H1 (cell line): ENCODE measurements around the gene CACNA1C. TPM values are rescaled to one million over a fixed set of nuclear protein-coding genes. Genes with fewer than 3 reads are reported as not detected.

ENCODE experiments used
- CTCF ChIA-PET: fragments of 300-600 bp; sonication (Branson Sonifier 250); formaldehyde crosslinking; loops from one replicate; lab custom pipeline; 2021; ENCODE audit not compliant: partially characterized antibody; lab: Charles Lee
- POLR2A ChIA-PET: fragments of 300-600 bp; sonication (Branson Sonifier 250); formaldehyde crosslinking; loops from one replicate; lab custom pipeline; 2021; ENCODE audit warnings: inconsistent platforms; ENCODE audit not compliant: partially characterized antibody; lab: Charles Lee
- DNase-seq, 2 experiments: peaks; one replicate each; pipeline versions ENCODE4 v3.0.0 to v3.0.0-alpha.2; 2010 to 2022; ENCODE audit warnings: low spot score in 2 of 2, low read depth in 1 of 2, mixed read lengths in 1 of 2
- FAIRE-seq: peaks from 2 replicates; lab custom pipeline; 2011; peaks lifted over from hg19 to GRCh38; lab: Jason Lieb, UNC
- H2AFZ ChIP-seq: 2 replicates; pipeline ENCODE4 v1.8.1; 2012; ENCODE audit warnings: low read length, inconsistent platforms
- H2AK5ac ChIP-seq: 2 replicates; pipeline ENCODE4 v1.6.1; 2013; ENCODE audit warnings: low read depth, low read length
- H2BK120ac ChIP-seq: replicated peaks from 2 replicates; pipeline ENCODE3; 2013; ENCODE audit warnings: low read depth, low read length, inconsistent platforms
- H2BK12ac ChIP-seq: 2 replicates; pipeline ENCODE4 v1.6.1; 2013; ENCODE audit warnings: low read depth, low read length
- H2BK15ac ChIP-seq: 2 replicates; pipeline ENCODE4 v1.6.1; 2013; ENCODE audit warnings: low read length
- H2BK20ac ChIP-seq: 2 replicates; pipeline ENCODE4 v1.6.1; 2013; ENCODE audit warnings: low read length
- H2BK5ac ChIP-seq: 2 replicates; pipeline ENCODE4 v1.6.1; 2013; ENCODE audit warnings: low read depth, low read length
- H3K14ac ChIP-seq: 2 replicates; pipeline ENCODE4 v1.6.1; 2013; ENCODE audit warnings: inconsistent platforms; ENCODE audit not compliant: insufficient read length
- H3K18ac ChIP-seq: 2 replicates; pipeline ENCODE4 v1.6.1; 2013; ENCODE audit warnings: low read length; ENCODE audit errors: extremely low read depth
- H3K23ac ChIP-seq: 2 replicates; pipeline ENCODE4 v1.6.1; 2013; ENCODE audit warnings: inconsistent platforms; ENCODE audit not compliant: insufficient read length
- H3K23me2 ChIP-seq: 2 replicates; pipeline ENCODE4 v1.6.1; 2013; ENCODE audit warnings: low read depth, low read length
- H3K27ac ChIP-seq: 2 replicates; pipeline ENCODE4 v1.6.1; 2011; ENCODE audit warnings: low read depth, low read length, inconsistent platforms
- H3K27me3 ChIP-seq, 4 experiments: replicated peaks in 1 of 4; 1 replicate in 1 of 4; 2 replicates in 3 of 4; pipeline versions ENCODE4 v1.6.1 to v1.8.1; 2011 to 2013; ENCODE audit warnings: low read length in 3 of 4, mild to moderate bottlenecking in 3 of 4, inconsistent platforms in 2 of 4, mixed read lengths in 2 of 4, moderate library complexity in 1 of 4; ENCODE audit not compliant: control insufficient read depth in 3 of 4, insufficient read depth in 3 of 4; ENCODE audit errors: extremely low read depth in 1 of 4
- H3K36me3 ChIP-seq, 4 experiments: 2 replicates each; pipeline versions ENCODE4 v1.6.1 to v1.8.1; 2011 to 2013; ENCODE audit warnings: mild to moderate bottlenecking in 4 of 4, low read length in 3 of 4, moderate library complexity in 2 of 4, control low read depth in 1 of 4, inconsistent platforms in 1 of 4; ENCODE audit not compliant: insufficient read depth in 4 of 4, control insufficient read depth in 2 of 4
- H3K4ac ChIP-seq: replicated peaks from 2 replicates; pipeline ENCODE3; 2013; ENCODE audit warnings: low read length, low read depth, mixed read lengths, inconsistent platforms; ENCODE audit not compliant: insufficient read length
- H3K4me1 ChIP-seq, 4 experiments: replicated peaks in 1 of 4; 1 replicate in 1 of 4; 2 replicates in 3 of 4; pipeline versions ENCODE4 v1.6.1 to v1.8.1; 2011 to 2013; ENCODE audit warnings: low read length in 3 of 4, inconsistent platforms in 2 of 4, mixed read lengths in 1 of 4; ENCODE audit not compliant: insufficient read depth in 4 of 4, control insufficient read depth in 3 of 4
- H3K4me2 ChIP-seq, 2 experiments: 2 replicates each; pipeline versions ENCODE4 v1.6.1 to v1.8.1; 2011 to 2013; ENCODE audit warnings: low read depth in 2 of 2, low read length in 2 of 2, control low read depth in 1 of 2, inconsistent platforms in 1 of 2, mild to moderate bottlenecking in 1 of 2; ENCODE audit not compliant: insufficient read depth in 1 of 2
- H3K4me3 ChIP-seq, 4 experiments: fragments of 200-600, 300-600 bp in 1 of 4; sonication (generic), shearing (Covaris generic), sonication (Bioruptor Twin) in 1 of 4; 2 replicates each; pipeline versions ENCODE4 v1.5.1 to v1.8.1; 2011 to 2016; ENCODE audit warnings: low read length in 4 of 4, low read depth in 3 of 4, control low read depth in 2 of 4, inconsistent platforms in 2 of 4, mild to moderate bottlenecking in 2 of 4, mixed read lengths in 1 of 4, moderate library complexity in 1 of 4; ENCODE audit not compliant: insufficient read depth in 2 of 4; ENCODE audit errors: extremely low read depth in 1 of 4
- H3K56ac ChIP-seq: replicated peaks from 2 replicates; pipeline ENCODE3; 2013; ENCODE audit warnings: low read depth, mild to moderate bottlenecking, mixed read lengths, low read length, inconsistent platforms; ENCODE audit not compliant: insufficient read length
- H3K79me1 ChIP-seq: 2 replicates; pipeline ENCODE4 v1.6.1; 2013; ENCODE audit warnings: low read depth, low read length, control low read depth
- H3K79me2 ChIP-seq, 2 experiments: 2 replicates each; pipeline versions ENCODE4 v1.6.1 to v1.8.1; 2012 to 2013; ENCODE audit warnings: low read length in 2 of 2, mild to moderate bottlenecking in 2 of 2, inconsistent platforms in 1 of 2; ENCODE audit not compliant: insufficient read depth in 2 of 2, control insufficient read depth in 1 of 2
- H3K9ac ChIP-seq, 4 experiments: replicated peaks in 1 of 4; 1 replicate in 1 of 4; 2 replicates in 3 of 4; pipeline versions ENCODE4 v1.6.1 to v1.8.1; 2011 to 2013; ENCODE audit warnings: low read depth in 3 of 4, low read length in 3 of 4, control low read depth in 2 of 4, mild to moderate bottlenecking in 2 of 4, moderate library complexity in 2 of 4, inconsistent platforms in 1 of 4; ENCODE audit errors: extremely low read depth in 1 of 4
- H3K9me3 ChIP-seq, 2 experiments: 2 replicates each; pipeline versions ENCODE4 v1.6.1 to v1.8.1; 2012 to 2013; ENCODE audit warnings: mild to moderate bottlenecking in 2 of 2, moderate library complexity in 2 of 2, control low read depth in 1 of 2, inconsistent platforms in 1 of 2, low read depth in 1 of 2, low read length in 1 of 2, mixed read lengths in 1 of 2; ENCODE audit not compliant: insufficient read depth in 2 of 2
- H4K20me1 ChIP-seq, 2 experiments: replicated peaks in 1 of 2; 2 replicates each; pipeline versions ENCODE3 to v1.8.1; 2011 to 2013; ENCODE audit warnings: inconsistent platforms in 2 of 2, low read length in 2 of 2, mild to moderate bottlenecking in 1 of 2; ENCODE audit not compliant: insufficient read depth in 2 of 2, control insufficient read depth in 1 of 2
- H4K5ac ChIP-seq: 2 replicates; pipeline ENCODE4 v1.6.1; 2013; ENCODE audit warnings: low read length, low read depth, mixed read lengths, inconsistent platforms; ENCODE audit not compliant: insufficient read length
- H4K8ac ChIP-seq: 2 replicates; pipeline ENCODE4 v1.8.0; 2013; ENCODE audit warnings: mild to moderate bottlenecking, moderate library complexity, low read length, inconsistent platforms; ENCODE audit not compliant: insufficient read depth; ENCODE audit errors: extremely low read depth
- H4K91ac ChIP-seq: replicated peaks from 2 replicates; pipeline ENCODE3; 2013; ENCODE audit warnings: low read length, mixed read lengths, inconsistent platforms; ENCODE audit not compliant: insufficient read length
- CBX8 ChIP-seq: fragments of 300-800, 300-1000 bp; sonication (generic); IDR thresholded peaks from 2 replicates; pipeline ENCODE4 v1.7.1; 2016; ENCODE audit warnings: low read depth, low read length, borderline replicate concordance
- HDAC2 ChIP-seq, 2 experiments: fragments of 300-600 bp in 1 of 2; sonication (generic) in 1 of 2; IDR thresholded peaks; 2 replicates each; pipeline ENCODE4 v1.6.1; 2011 to 2012; ENCODE audit warnings: low read depth in 2 of 2, low read length in 2 of 2, mild to moderate bottlenecking in 2 of 2, moderate library complexity in 2 of 2, borderline replicate concordance in 1 of 2, inconsistent platforms in 1 of 2
- JUND ChIP-seq: IDR thresholded peaks from 2 replicates; pipeline ENCODE4 v1.6.1; 2011; ENCODE audit warnings: mild to moderate bottlenecking, improper control_type of control experiment, low read length
- PHF8 ChIP-seq: fragments of 200-600 bp; sonication (generic); conservative IDR thresholded peaks from 2 replicates; pipeline ENCODE4 v1.7.1; 2012; ENCODE audit warnings: low read depth, mild to moderate bottlenecking, inconsistent platforms, low read length, moderate library complexity
- RFX5 ChIP-seq: IDR thresholded peaks from 2 replicates; pipeline ENCODE4 v1.6.1; 2011; ENCODE audit warnings: low read depth, low read length, improper control_type of control experiment, borderline replicate concordance
- SUZ12 ChIP-seq: fragments of 200-600 bp; sonication (generic); IDR thresholded peaks from 2 replicates; pipeline ENCODE4 v1.6.1; 2012; ENCODE audit warnings: mild to moderate bottlenecking, inconsistent platforms, low read length, moderate library complexity, mixed read lengths
- USF2 ChIP-seq: IDR thresholded peaks from 2 replicates; pipeline ENCODE4 v1.6.1; 2011; ENCODE audit warnings: low read length, improper control_type of control experiment
- WGBS, 2 experiments: shearing (Covaris generic) in 1 of 2; methylation state at CpG; one replicate each; pipeline versions ENCODE4 v1.1.6 to v1.1.7; 2013 to 2015; ENCODE audit warnings: low lambda C conversion rate in 2 of 2, mixed read lengths in 2 of 2, inconsistent platforms in 1 of 2, low coverage in 1 of 2, missing lambda C conversion rate in 1 of 2; ENCODE audit not compliant: insufficient replicate concordance in 2 of 2, insufficient coverage in 1 of 2, insufficient read length in 1 of 2; ENCODE audit errors: extremely low coverage in 1 of 2, missing lambda C conversion rate in 1 of 2; 5-methylcytosine and 5-hydroxymethylcytosine counted together
- polyA plus RNA-seq, 7 experiments: library from polyadenylated mRNA; depleted of rRNA in 3 of 7; stranded (reverse) in 5 of 7; unstranded in 2 of 7; fragments of >200 nt in 5 of 7; fragments of 200-250 nt in 2 of 7; gene quantifications; 1 replicate in 5 of 7; 2 replicates in 1 of 7; 4 replicates in 1 of 7; pipeline versions ENCODE4 v1.2.1 to v1.2.3, GENCODE V29; 2011 to 2013; ENCODE audit warnings: missing spikeins in 2 of 7, mixed read lengths in 2 of 7
- total RNA-seq: library from RNA; stranded (reverse); fragmentation: NEBNext Ultra II Directional; extraction: Animal tissue kit (Norgen Biotek cat#: 25700); gene quantifications from 2 replicates; pipeline ENCODE4 v1.2.1, GENCODE V29; 2021

Gene CACNA1C
- total and polyA plus RNA-seq, 2 of the 8 experiments (the other 6 are each of a cell fraction or from before 2014, with no cell fraction given) = 1.3 TPM

GRCh38 chr12:2645460-2645859, 592.7 kb downstream of the CACNA1C start:
- 87% methylated on average over 8 of the region's 8 CpGs; no CpG with 5 or more reads in 1 of the 2 experiments for whole genome bisulfite sequencing, 2 experiments
- no peaks in the 10 kb centered on the region for H3K36me3 ChIP-seq
- no peak overlapping the region for H3K4me3 ChIP-seq
- H4K20me1 ChIP-seq = no peaks in the 10 kb centered on the region
- no peak overlapping the region for H3K18ac ChIP-seq
- H2AFZ ChIP-seq = no peak overlapping the region
- DNase-seq = no peak
- no peak overlapping the region for H2BK20ac ChIP-seq
- H3K79me2 ChIP-seq = no peaks in the 10 kb centered on the region
- no peak overlapping the region for H2BK15ac ChIP-seq
- H4K91ac ChIP-seq = no peak overlapping the region
- ChIA-PET POLR2A (no interaction called here), CTCF (interaction anchor here (1.1 to 2.5 kb wide), 3 partner anchors 13 to 94 kb away, joined by 4 to 7 read pairs (median 4); no protein-coding TSS in a partner anchor)
- H3K14ac ChIP-seq = no peak overlapping the region
- H3K23me2 ChIP-seq = no peaks in the 10 kb centered on the region
- peaks cover 5 to 8% (median 6%) of the 10 kb centered on the region in 4 experiments for H3K4me1 ChIP-seq
- H4K8ac ChIP-seq = no peak overlapping the region
- H4K5ac ChIP-seq = no peak overlapping the region
- H3K23ac ChIP-seq = no peak overlapping the region
- H3K56ac ChIP-seq = no peak overlapping the region
- FAIRE-seq = no peak
- H2BK120ac ChIP-seq = no peak overlapping the region
- H3K79me1 ChIP-seq = no peaks in the 10 kb centered on the region
- H3K9me3 ChIP-seq = no peaks in the 10 kb centered on the region
- no peak overlapping the region for H3K27ac ChIP-seq
- no peak overlapping the region for H2BK5ac ChIP-seq
- H2BK12ac ChIP-seq = no peak overlapping the region
- H2AK5ac ChIP-seq = no peak overlapping the region
- H3K9ac ChIP-seq = no peak overlapping the region
- H3K27me3 ChIP-seq = no peaks in the 10 kb centered on the region; a peak in 1 of 7 replicates
- H3K4me2 ChIP-seq = no peak overlapping the region
- H3K4ac ChIP-seq = no peak overlapping the region
- no peak for TF ChIP-seq PHF8
- no peak for TF ChIP-seq JUND
- TF ChIP-seq RFX5 = no peak
- no peak for TF ChIP-seq CBX8
- no peak for TF ChIP-seq HDAC2 (IDR thresholded peaks at IDR 0.05; ENCODE audit: borderline replicate concordance in 1 of 2, low read depth in 2 of 2, low read length in 2 of 2)
- TF ChIP-seq USF2 = no peak
- TF ChIP-seq SUZ12 = no peak
